ENCODE measurements around the gene NAGK. TPM values are rescaled to one million over a fixed set of nuclear protein-coding genes. Genes with fewer than 3 reads are reported as not detected.
"Not testable (repeated sequence)": the region's sequence is repeated elsewhere in the genome, so short reads cannot be mapped to it uniquely, and the experiment has no call there.

NAGK gene
- total RNA-seq, 1 donor from 2014 or later = 133 TPM

DNA sequence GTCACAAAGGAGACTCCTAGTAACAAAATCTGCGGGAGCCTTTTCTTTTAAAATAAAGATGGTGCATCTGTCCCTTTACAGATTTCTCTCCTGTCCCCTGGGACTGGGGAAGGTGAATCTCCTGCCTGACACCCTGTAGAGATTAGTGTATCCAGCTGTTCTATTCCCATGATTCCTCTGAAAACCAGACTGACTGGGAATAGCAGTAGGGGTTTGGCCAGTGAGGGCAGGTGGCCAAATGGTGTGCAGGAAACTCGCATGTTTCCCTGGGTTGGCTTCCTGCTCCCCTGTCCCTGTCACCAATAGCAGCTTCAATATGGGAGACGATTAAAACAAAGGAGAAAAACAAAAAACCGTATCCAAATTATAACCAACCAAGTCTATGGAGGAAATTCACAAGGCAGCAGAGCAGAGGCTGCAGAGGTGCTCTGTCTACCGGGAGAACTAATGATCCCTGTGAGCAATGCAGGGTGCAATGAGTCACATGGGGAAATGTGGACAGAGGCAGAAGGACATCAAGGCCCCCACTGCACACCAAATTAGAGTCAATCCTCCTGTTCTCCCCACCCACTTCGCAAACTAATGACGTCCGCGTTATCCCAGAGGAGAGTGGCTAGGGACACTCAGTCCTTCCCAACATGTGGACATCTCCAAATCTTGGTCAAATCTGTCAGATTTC is 17.0 kb downstream of the NAGK start:
- not testable (repeated sequence) for H3K9ac ChIP-seq (ENCODE audit: low read length); H3K4me1 Mint-ChIP-seq (ENCODE audit: low read depth, unreplicated experiment); DNase-seq (ENCODE audit: low read depth); H3K4me1 ChIP-seq (ENCODE audit: insufficient read depth, low read length); H3K36me3 Mint-ChIP-seq (ENCODE audit: low read depth, unreplicated experiment); H3K9me3 ChIP-seq (ENCODE audit: insufficient read depth, low read depth, low read length); H4K20me1 ChIP-seq (ENCODE audit: insufficient read depth, low read length); H3K4me2 ChIP-seq (ENCODE audit: low read length); H3K27me3 ChIP-seq (ENCODE audit: insufficient read depth, low read length); H3K9me3 Mint-ChIP-seq (ENCODE audit: unreplicated experiment); H3K4me3 ChIP-seq (ENCODE audit: insufficient read depth, low read depth, low read length); H3K27ac Mint-ChIP-seq (ENCODE audit: unreplicated experiment); H3K36me3 ChIP-seq (ENCODE audit: insufficient read depth, low read length); FAIRE-seq; H2AFZ ChIP-seq (ENCODE audit: low read depth, low read length); H3K79me2 ChIP-seq (ENCODE audit: insufficient read depth, low read length); H3K27ac ChIP-seq (ENCODE audit: low read depth, low read length); H3K4me3 Mint-ChIP-seq (ENCODE audit: unreplicated experiment)
- peaks cover 26% of the 10 kb centered on the region for H3K27me3 Mint-ChIP-seq (ENCODE audit: low read depth, unreplicated experiment)

- not testable (repeated sequence) for H3K36me3 ChIP-seq (ENCODE audit: insufficient read depth, low read length); FAIRE-seq; H3K4me3 ChIP-seq (ENCODE audit: insufficient read depth, low read depth, low read length); DNase-seq (ENCODE audit: low read depth); H3K27ac Mint-ChIP-seq (ENCODE audit: unreplicated experiment); H3K4me1 Mint-ChIP-seq (ENCODE audit: low read depth, unreplicated experiment); H3K9ac ChIP-seq (ENCODE audit: low read length); H3K9me3 ChIP-seq (ENCODE audit: insufficient read depth, low read depth, low read length); H3K4me2 ChIP-seq (ENCODE audit: low read length); H3K4me3 Mint-ChIP-seq (ENCODE audit: unreplicated experiment); H3K27ac ChIP-seq (ENCODE audit: low read depth, low read length); H3K36me3 Mint-ChIP-seq (ENCODE audit: low read depth, unreplicated experiment); H3K4me1 ChIP-seq (ENCODE audit: insufficient read depth, low read length); H3K27me3 ChIP-seq (ENCODE audit: insufficient read depth, low read length); H2AFZ ChIP-seq (ENCODE audit: low read depth, low read length); H3K79me2 ChIP-seq (ENCODE audit: insufficient read depth, low read length); H4K20me1 ChIP-seq (ENCODE audit: insufficient read depth, low read length); H3K9me3 Mint-ChIP-seq (ENCODE audit: unreplicated experiment)
- peaks cover 28% of the 10 kb centered on the region for H3K27me3 Mint-ChIP-seq (ENCODE audit: low read depth, unreplicated experiment)
Measured at GRCh38 chr2:71089475-71089874, 21.0 kb downstream of the NAGK start.

DNA sequence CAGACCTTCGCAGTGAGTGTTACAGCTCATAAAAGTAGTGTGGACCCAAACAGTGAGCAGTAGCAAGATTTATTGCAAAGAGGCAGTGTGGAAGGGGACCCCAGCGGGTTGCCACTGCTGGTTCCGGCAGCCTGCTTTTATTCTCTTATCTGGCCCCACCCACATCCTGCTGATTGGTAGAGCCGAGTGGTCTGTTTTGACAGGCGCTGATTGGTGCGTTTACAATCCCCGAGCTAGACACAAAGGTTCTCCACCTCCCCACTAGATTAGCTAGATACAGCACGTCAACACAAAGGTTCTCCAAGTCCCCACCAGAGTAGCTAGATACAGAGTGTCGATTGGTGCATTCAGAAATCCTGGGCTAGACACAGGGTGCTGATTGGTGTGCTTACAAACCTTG is 23.4 kb downstream of the NAGK start:
- not testable (repeated sequence) for H3K27ac ChIP-seq (ENCODE audit: low read depth, low read length); H3K9me3 Mint-ChIP-seq (ENCODE audit: unreplicated experiment); H4K20me1 ChIP-seq (ENCODE audit: insufficient read depth, low read length); FAIRE-seq; H3K79me2 ChIP-seq (ENCODE audit: insufficient read depth, low read length); DNase-seq (ENCODE audit: low read depth); H3K27ac Mint-ChIP-seq (ENCODE audit: unreplicated experiment); H3K4me1 Mint-ChIP-seq (ENCODE audit: low read depth, unreplicated experiment); H3K4me1 ChIP-seq (ENCODE audit: insufficient read depth, low read length); H3K4me2 ChIP-seq (ENCODE audit: low read length); H3K36me3 ChIP-seq (ENCODE audit: insufficient read depth, low read length); H3K4me3 ChIP-seq (ENCODE audit: insufficient read depth, low read depth, low read length); H3K9ac ChIP-seq (ENCODE audit: low read length); H3K36me3 Mint-ChIP-seq (ENCODE audit: low read depth, unreplicated experiment); H3K27me3 ChIP-seq (ENCODE audit: insufficient read depth, low read length); H2AFZ ChIP-seq (ENCODE audit: low read depth, low read length); H3K9me3 ChIP-seq (ENCODE audit: insufficient read depth, low read depth, low read length); H3K4me3 Mint-ChIP-seq (ENCODE audit: unreplicated experiment)
- H3K27me3 Mint-ChIP-seq (ENCODE audit: low read depth, unreplicated experiment) = peaks cover 25% of the 10 kb centered on the region

- not testable (repeated sequence) for FAIRE-seq; H3K9me3 Mint-ChIP-seq (ENCODE audit: unreplicated experiment); H3K4me3 Mint-ChIP-seq (ENCODE audit: unreplicated experiment)
Measured at GRCh38 chr2:71092491-71093260, 24.2 kb downstream of the NAGK start.

More at GRCh38 chr2:71092491-71093260, 24.2 kb downstream of the NAGK start:
- H3K4me3 ChIP-seq (ENCODE audit: insufficient read depth, low read depth, low read length); H3K9ac ChIP-seq (ENCODE audit: low read length); DNase-seq (ENCODE audit: low read depth); H3K36me3 Mint-ChIP-seq (ENCODE audit: low read depth, unreplicated experiment); H3K27ac Mint-ChIP-seq (ENCODE audit: unreplicated experiment); H3K4me1 Mint-ChIP-seq (ENCODE audit: low read depth, unreplicated experiment); H3K36me3 ChIP-seq (ENCODE audit: insufficient read depth, low read length); H3K4me1 ChIP-seq (ENCODE audit: insufficient read depth, low read length); H3K79me2 ChIP-seq (ENCODE audit: insufficient read depth, low read length); H3K4me2 ChIP-seq (ENCODE audit: low read length); H4K20me1 ChIP-seq (ENCODE audit: insufficient read depth, low read length); H3K27ac ChIP-seq (ENCODE audit: low read depth, low read length); H3K9me3 ChIP-seq (ENCODE audit: insufficient read depth, low read depth, low read length); H2AFZ ChIP-seq (ENCODE audit: low read depth, low read length); H3K27me3 ChIP-seq (ENCODE audit: insufficient read depth, low read length): not testable (repeated sequence)
- H3K27me3 Mint-ChIP-seq (ENCODE audit: low read depth, unreplicated experiment) = peaks cover 22% of the 10 kb centered on the region

Measured in astrocyte (in vitro differentiated cells and primary cell).